NCI-H748 (cell line): ENCODE results near the gene TNFRSF4.

Experiments
- DNase-seq: peaks from one replicate; lab custom pipeline; 2025; ENCODE audit not compliant: unreplicated experiment; lab: John Stamatoyannopoulos, UW

TNFRSF4 gene

GRCh38 chr1:1171161-1171545 lies 42.8 kb downstream of the TNFRSF4 start:
- DNase-seq = no peak

GRCh38 chr1:1170215-1171091 lies 43.5 kb downstream of the TNFRSF4 start:
- no peak for DNase-seq

- no peak for DNase-seq
Measured at GRCh38 chr1:1169429-1170214, 44.3 kb downstream of the TNFRSF4 start.

GRCh38 chr1:1168451-1169411 lies 45.2 kb downstream of the TNFRSF4 start:
- DNase-seq = no peak

GRCh38 chr1:1167841-1168450 lies 46.0 kb downstream of the TNFRSF4 start:
- no peak for DNase-seq

- DNase-seq = no peak
Measured at GRCh38 chr1:1167398-1167821, 46.5 kb downstream of the TNFRSF4 start.

GRCh38 chr1:1166642-1167397 lies 47.1 kb downstream of the TNFRSF4 start:
- DNase-seq = no peak

GRCh38 chr1:1165900-1166421 lies 48.0 kb downstream of the TNFRSF4 start:
- peak; percentile 19 for DNase-seq

- DNase-seq = peak; percentile 33
Measured at GRCh38 chr1:1165485-1165884, 48.5 kb downstream of the TNFRSF4 start.

- peak; percentile 32 for DNase-seq
Measured at GRCh38 chr1:1164701-1165451, 49.1 kb downstream of the TNFRSF4 start.

- DNase-seq = no peak
Measured at GRCh38 chr1:1164361-1164700, 49.6 kb downstream of the TNFRSF4 start.

GRCh38 chr1:1163538-1164070 lies 50.3 kb downstream of the TNFRSF4 start:
- no peak for DNase-seq

GRCh38 chr1:1162597-1163537 lies 51.1 kb downstream of the TNFRSF4 start:
- DNase-seq = peak; percentile 98

- DNase-seq = peak; percentile 48
Measured at GRCh38 chr1:1161683-1162079, 52.3 kb downstream of the TNFRSF4 start.
